K562 treated with DMSO at 1 percent for 48 hours (cell line): ENCODE results near the gene PIGX. TPM values are rescaled to one million over a fixed set of nuclear protein-coding genes. Genes with fewer than 3 reads are reported as not detected.

ENCODE experiments used
- total RNA-seq: library from RNA; unstranded; fragments of 300-600 nt; gene quantifications from 2 replicates; pipeline ENCODE4 v1.2.3, GENCODE V29; 2022; ENCODE audit warnings: low replicate concordance; ENCODE audit errors: extremely low read depth

Gene PIGX
- not detected in 2 replicates for total RNA-seq

GRCh38 chr3:196711838-196712513 lies at the start of gene PIGX, which contains the start of gene CEP19:
PIGX (plus strand) TSS chr3:196712377.
CEP19 (minus strand) TSS chr3:196712250; CDS start chr3:196708657, 3,593 bp downstream.

GRCh38 chr3:196739671-196740480 lies 27.7 kb downstream of the PIGX start, which contains the start of gene PAK2:
PAK2 (plus strand) TSS chr3:196739857; CDS start chr3:196782647, 42,790 bp downstream.

Other genes starting within 250 kb of the PIGX start
- not detected in 2 replicates for gene RNF168, start 208.6 kb upstream of the PIGX start, total RNA-seq
- gene SMCO1, start 197.0 kb upstream of the PIGX start, total RNA-seq = not detected in 2 replicates
- gene WDR53, start 143.8 kb upstream of the PIGX start, total RNA-seq = not detected in 2 replicates
- gene FBXO45, start 143.7 kb upstream of the PIGX start, total RNA-seq = not detected in 2 replicates
- gene NRROS, start 72.7 kb upstream of the PIGX start, total RNA-seq = not detected in 2 replicates
- not detected in 2 replicates for gene CEP19, start 127 bp upstream of the PIGX start, total RNA-seq
- gene PAK2, start 27.5 kb downstream of the PIGX start, total RNA-seq = not detected in 2 replicates
- not detected in 2 replicates for gene SENP5, start 155.5 kb downstream of the PIGX start, total RNA-seq
- gene NCBP2, start 230.2 kb downstream of the PIGX start, total RNA-seq = not detected in 2 replicates